MV-4-11 (cell line): ENCODE results near the gene ERCC8.
"Not testable (repeated sequence)": the region's sequence is repeated elsewhere in the genome, so short reads cannot be mapped to it uniquely, and the experiment has no call there.

Source experiments
- DNase-seq: peaks from one replicate; lab custom pipeline; 2025; lab: John Stamatoyannopoulos, UW

The ERCC8 gene

DNA sequence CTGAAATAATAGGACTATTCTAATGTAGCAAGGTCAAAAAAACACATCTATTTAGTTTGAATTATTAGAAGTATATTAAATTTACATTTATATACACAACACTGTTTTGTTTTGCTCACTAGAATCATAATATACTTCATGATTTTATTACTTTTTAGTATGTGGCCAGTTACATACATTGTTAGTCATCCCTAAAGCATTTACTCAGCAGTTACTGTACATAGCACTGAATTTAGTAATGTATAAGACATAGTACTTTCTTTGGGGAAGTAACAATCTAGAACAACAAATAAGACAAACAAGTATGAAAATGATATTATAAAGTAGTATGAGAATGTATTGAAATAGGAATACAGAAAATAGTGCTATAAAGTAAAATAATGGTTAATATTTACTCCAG lies 28.2 kb downstream of the ERCC8 start:
- no peak for DNase-seq

DNA sequence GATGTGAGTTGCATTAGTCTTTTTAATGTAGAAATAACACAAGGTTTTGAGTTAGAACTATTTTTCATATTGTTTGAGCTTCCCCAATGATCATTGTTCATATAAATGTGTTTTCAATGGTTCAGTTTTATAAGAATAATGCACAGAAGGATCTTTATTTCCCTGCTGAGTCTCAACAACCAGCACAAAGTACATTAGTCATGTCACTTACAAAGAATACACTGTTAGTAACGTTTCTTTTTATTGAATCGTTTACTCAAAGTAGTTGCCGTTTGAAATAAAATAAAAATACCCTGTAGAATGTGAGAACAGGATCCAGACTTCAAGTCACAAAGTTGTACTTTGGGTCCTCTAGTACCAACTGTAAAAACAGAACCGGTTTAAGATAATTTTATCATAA lies 41.5 kb downstream of the ERCC8 start:
- DNase-seq, result no peak

- no peak for DNase-seq
Measured at GRCh38 chr5:60896991-60897390, 47.9 kb downstream of the ERCC8 start.

- DNase-seq, result no peak
Measured at GRCh38 chr5:60893521-60893920, 51.3 kb downstream of the ERCC8 start.

GRCh38 chr5:60891667-60892066 lies 53.2 kb downstream of the ERCC8 start:
- no peak for DNase-seq

GRCh38 chr5:60888359-60889061 lies 56.4 kb downstream of the ERCC8 start:
- no peak for DNase-seq

GRCh38 chr5:60887746-60888145 lies 57.1 kb downstream of the ERCC8 start:
- DNase-seq, result no peak

DNA sequence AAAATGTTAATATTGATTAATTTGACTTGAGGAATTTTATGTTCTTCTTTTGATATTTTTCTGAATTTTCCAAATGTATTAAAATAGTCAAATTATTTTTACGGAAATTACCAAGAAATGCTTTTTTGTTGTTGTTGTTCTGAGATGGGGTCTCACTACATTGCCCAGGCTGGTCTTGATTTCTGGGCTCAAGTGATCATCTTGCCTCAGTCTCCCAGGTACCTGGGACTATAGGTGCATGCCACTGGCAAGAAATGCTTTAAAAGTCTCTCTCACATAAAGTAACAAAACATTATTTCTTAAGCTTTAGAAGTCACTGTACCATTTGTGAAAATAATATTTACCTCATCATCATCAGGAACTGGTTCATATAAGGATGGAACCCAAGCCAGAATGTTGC lies 57.8 kb downstream of the ERCC8 start:
- no peak for DNase-seq

GRCh38 chr5:60886158-60886557 lies 58.7 kb downstream of the ERCC8 start:
- DNase-seq, result no peak

DNA sequence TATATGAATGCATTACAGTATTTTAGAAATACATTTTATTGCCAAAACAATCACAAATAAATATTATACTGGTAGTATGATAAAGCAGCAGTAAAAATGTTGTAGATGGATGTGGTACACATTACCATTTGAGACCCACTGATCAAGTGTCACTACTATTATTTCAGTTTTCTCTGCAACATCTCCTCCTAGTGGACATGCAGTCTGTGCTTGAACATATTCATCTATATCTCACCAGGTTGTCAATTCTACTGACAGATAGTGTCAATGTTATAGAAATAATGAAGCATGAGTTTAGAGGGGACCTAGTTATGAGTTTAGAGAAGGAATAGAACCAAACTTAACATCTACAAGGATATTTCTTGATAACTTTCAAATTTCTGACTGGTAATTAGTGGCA lies 61.6 kb downstream of the ERCC8 start:
- peak; percentile 10 for DNase-seq

DNA sequence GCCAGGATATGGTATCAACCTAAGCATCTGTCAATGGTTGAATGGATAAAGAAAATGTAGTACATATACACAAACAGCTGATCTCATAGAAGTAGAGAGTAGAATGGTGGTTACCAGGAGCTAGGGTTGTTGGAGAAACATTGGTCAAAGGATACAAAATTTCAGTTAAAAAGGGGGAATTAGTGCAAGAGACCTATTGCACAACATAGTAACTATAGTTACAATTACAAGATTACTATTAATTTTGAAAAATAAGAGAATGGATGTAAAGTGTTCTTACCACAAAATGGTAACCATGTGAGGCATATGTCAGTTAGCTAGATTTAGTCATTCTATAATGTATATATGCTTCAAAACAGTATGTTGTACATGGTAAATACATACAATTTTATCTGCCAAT lies 72.0 kb downstream of the ERCC8 start:
- DNase-seq, result no peak

- no peak for DNase-seq
Measured at GRCh38 chr5:60870857-60871256, 74.0 kb downstream of the ERCC8 start.

GRCh38 chr5:60860572-60860971 lies 84.3 kb downstream of the ERCC8 start:
- DNase-seq, result not testable (repeated sequence)

- no peak for DNase-seq
Measured at GRCh38 chr5:60856066-60856465, 88.8 kb downstream of the ERCC8 start.

- no peak for DNase-seq
Measured at GRCh38 chr5:60852940-60853339, 91.9 kb downstream of the ERCC8 start.

DNA sequence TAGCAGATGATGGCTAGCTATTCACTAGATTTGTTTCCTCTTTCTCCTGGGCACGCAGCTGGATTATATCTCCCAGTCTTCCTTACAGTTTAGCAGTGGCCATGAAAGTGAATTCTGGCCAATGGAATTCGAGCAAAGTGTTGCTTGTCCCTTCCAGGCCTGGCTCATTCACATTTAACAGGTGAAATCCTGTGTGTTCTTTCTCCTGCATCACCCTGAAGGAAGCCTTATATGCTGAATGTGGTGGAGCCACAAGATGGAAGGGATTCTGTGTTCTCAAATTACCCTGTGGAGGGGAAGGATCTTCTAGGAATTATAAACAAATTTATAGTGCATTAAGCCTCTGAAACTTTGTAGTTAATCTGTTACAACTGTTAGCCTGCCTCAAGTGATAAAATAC lies 92.6 kb downstream of the ERCC8 start:
- DNase-seq, result no peak

GRCh38 chr5:60851626-60852025 lies 93.2 kb downstream of the ERCC8 start:
- DNase-seq, result no peak

- no peak for DNase-seq
Measured at GRCh38 chr5:60846298-60846697, 98.6 kb downstream of the ERCC8 start.

DNA sequence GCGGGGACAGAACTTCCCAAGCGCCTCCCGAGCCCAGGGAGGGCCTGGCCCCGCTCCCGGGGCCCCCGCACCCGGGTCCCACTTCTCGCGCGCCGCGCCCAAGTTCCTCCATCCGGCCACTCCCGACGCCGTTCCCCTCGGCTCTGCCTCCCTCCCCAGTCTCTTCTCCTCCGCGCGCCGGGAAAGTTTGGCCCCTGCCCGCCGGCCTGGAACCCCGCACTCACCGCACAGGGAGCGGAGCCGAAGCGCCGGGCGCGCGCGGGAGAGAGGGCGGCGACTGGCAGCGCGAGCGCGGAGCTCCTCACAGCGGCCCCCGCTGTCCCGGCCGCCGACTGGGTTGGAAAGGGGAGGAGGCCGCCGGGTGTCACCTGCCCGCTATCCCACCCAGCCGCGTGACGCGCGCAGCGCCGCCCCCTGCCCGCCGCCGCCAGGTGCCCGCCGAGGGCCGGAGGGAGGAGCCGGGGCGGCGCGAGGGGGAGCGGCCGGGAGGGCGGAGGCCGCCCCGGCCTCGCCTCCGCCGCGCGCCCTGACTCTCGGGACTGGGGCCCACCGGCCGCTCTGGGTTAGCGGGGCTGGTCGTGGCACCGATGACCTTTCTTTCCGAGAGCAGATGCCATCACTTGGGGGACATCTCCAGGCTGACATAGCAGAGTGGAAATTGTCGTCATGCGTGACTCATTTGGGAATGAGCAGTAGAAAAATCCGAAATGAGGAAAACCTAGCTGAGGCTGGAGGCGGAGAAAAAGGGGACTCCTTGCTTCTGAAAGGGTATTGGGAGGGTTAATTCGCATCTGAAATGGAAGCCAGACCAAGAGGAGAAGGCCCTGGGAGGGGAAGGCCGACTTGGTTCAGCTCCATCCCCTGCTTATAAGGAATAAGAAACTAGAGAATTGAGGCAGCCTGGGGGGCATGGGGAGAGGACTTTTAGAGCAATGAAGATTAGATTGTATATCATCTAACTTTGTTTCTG lies 100.6 kb downstream of the ERCC8 start, which contains the start of gene ELOVL7:
ELOVL7 (minus strand) TSS at position 334 of the 970 bp plus-strand sequence. CDS start 56,872 bp downstream, outside the sequence.
- DNase-seq, result no peak

- DNase-seq, result no peak
Measured at GRCh38 chr5:60843386-60843935, 101.4 kb downstream of the ERCC8 start.

- no peak for DNase-seq
Measured at GRCh38 chr5:60842871-60843385, 101.9 kb downstream of the ERCC8 start.

DNA sequence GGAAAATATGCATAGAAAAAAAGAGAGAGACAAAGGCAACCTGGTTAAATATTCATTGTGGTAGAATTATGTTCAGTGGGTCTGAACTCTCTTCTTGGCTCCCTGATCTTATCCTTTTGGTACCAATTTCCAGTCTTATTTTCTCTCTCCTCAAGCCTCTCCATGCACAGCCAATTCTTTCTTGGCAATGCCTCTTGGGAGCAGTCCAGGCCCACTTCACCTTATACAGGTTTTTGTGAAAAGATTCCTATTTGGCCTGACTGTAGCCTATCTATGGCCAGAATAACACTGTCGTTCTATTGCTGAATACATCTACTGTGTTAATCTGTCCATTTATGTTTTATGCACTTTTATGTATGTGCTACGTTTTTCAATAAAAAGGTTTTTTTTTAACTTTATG lies 103.5 kb downstream of the ERCC8 start:
- no peak for DNase-seq

DNA sequence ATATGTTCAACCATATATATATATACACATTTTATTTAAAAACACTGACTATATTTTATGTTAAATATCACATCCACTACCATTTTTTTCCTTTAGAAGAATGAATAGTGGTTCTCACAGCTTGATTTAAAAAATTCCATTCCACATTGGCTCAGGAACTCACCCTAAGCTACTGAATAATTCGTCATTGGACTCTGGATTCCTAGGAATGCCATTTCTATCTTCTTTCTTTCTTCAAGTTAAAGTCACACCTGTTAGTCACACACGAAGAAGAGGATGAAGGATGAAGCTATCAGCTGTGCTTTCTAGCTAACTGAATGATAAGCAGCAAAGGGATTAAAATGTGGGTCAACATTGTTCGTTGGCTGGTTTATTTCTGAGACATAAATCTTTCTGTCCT lies 108.7 kb downstream of the ERCC8 start:
- DNase-seq, result no peak
